IMR-90 (cell line): Measurements from ENCODE around the gene HDAC8. TPM values are rescaled to one million over a fixed set of nuclear protein-coding genes. Genes with fewer than 3 reads are reported as not detected.

Experiments used
- ATAC-seq: fragments of 200-7000 bp; cut with Tn5 transposase; 2 replicates; pipeline ENCODE4 v1.9.1; 2020; ENCODE audit warnings: low read depth, mild to moderate bottlenecking, moderate library complexity
- BruUV-seq: library from RNA; stranded (reverse); fragments of 400-500 nt; replicated peaks from 2 replicates; lab custom pipeline; 2021; lab: Mats Ljungman, UMichigan
- CTCF ChIA-PET: fragments of 300-600 bp; formaldehyde crosslinking; extraction: SDS; loops from one replicate; lab custom pipeline; 2021; ENCODE audit warnings: antibody characterized with exemption; lab: Yijun Ruan, JAX
- POLR2A ChIA-PET: fragments of 300-600 bp; sonication (Branson Sonifier 250); formaldehyde crosslinking; loops from one replicate; lab custom pipeline; 2022; ENCODE audit warnings: antibody characterized with exemption; ENCODE audit not compliant: unreplicated experiment; lab: Charles Lee
- DNase-seq: peaks from one replicate; pipeline ENCODE4 v3.0.0; 2013
- H2AFZ ChIP-seq: replicated peaks from 2 replicates; pipeline ENCODE3; 2013; ENCODE audit warnings: low read length, mild to moderate bottlenecking; ENCODE audit not compliant: poor library complexity
- H2AK5ac ChIP-seq: 2 replicates; pipeline ENCODE4 v1.6.1; 2013; ENCODE audit warnings: low read depth, low read length, inconsistent platforms
- H2AK9ac ChIP-seq: replicated peaks from 2 replicates; pipeline ENCODE3; 2013; ENCODE audit warnings: mild to moderate bottlenecking, low read depth, low read length, moderate library complexity; ENCODE audit not compliant: poor library complexity
- H2BK120ac ChIP-seq: 2 replicates; pipeline ENCODE4 v1.6.1; 2013; ENCODE audit warnings: low read depth, low read length, inconsistent platforms
- H2BK15ac ChIP-seq: 3 replicates; pipeline ENCODE4 v1.6.1; 2013; ENCODE audit warnings: low read depth, low read length, inconsistent platforms
- H2BK20ac ChIP-seq: 2 replicates; pipeline ENCODE4 v1.6.1; 2013; ENCODE audit warnings: low read depth, mild to moderate bottlenecking, inconsistent platforms, low read length, moderate library complexity
- H2BK5ac ChIP-seq: 2 replicates; pipeline ENCODE4 v1.6.1; 2013; ENCODE audit warnings: mild to moderate bottlenecking, low read depth, low read length, inconsistent platforms; ENCODE audit not compliant: poor library complexity, severe bottlenecking
- H3K14ac ChIP-seq: replicated peaks from 2 replicates; pipeline ENCODE4 v1.6.1; 2013; ENCODE audit warnings: low read depth, low read length, inconsistent platforms
- H3K18ac ChIP-seq: 2 replicates; pipeline ENCODE4 v1.6.1; 2013; ENCODE audit warnings: low read depth, low read length, control low read depth
- H3K23ac ChIP-seq: 2 replicates; pipeline ENCODE4 v1.6.1; 2013; ENCODE audit warnings: low read depth, low read length, inconsistent platforms
- H3K27ac ChIP-seq: 2 replicates; pipeline ENCODE4 v1.5.1; 2013; ENCODE audit warnings: mild to moderate bottlenecking, control low read depth, low read length; ENCODE audit not compliant: insufficient read depth
- H3K27me3 ChIP-seq: 2 replicates; pipeline ENCODE4 v1.6.1; 2013; ENCODE audit warnings: low read length; ENCODE audit not compliant: control insufficient read depth, insufficient read depth
- H3K36me3 ChIP-seq: 2 replicates; pipeline ENCODE4 v1.6.1; 2013; ENCODE audit warnings: low read length, mixed read lengths; ENCODE audit not compliant: control insufficient read depth, insufficient read depth
- H3K4ac ChIP-seq: 2 replicates; pipeline ENCODE4 v1.6.1; 2013; ENCODE audit warnings: low read depth, low read length, inconsistent platforms
- H3K4me1 ChIP-seq: 2 replicates; pipeline ENCODE4 v1.6.1; 2013; ENCODE audit warnings: low read length, mixed read lengths; ENCODE audit not compliant: control insufficient read depth, insufficient read depth
- H3K4me2 ChIP-seq: 2 replicates; pipeline ENCODE4 v1.6.1; 2013; ENCODE audit warnings: low read depth, mild to moderate bottlenecking, control low read depth, low read length, moderate library complexity
- H3K4me3 ChIP-seq: 2 replicates; pipeline ENCODE4 v1.5.1; 2013; ENCODE audit warnings: low read depth, mild to moderate bottlenecking, control low read depth, low read length, moderate library complexity; ENCODE audit not compliant: insufficient read depth
- H3K56ac ChIP-seq: 2 replicates; pipeline ENCODE4 v1.6.1; 2013; ENCODE audit warnings: low read length, inconsistent platforms; ENCODE audit not compliant: insufficient read depth; ENCODE audit errors: extremely low read depth
- H3K79me1 ChIP-seq, 2 experiments: 2 replicates each; pipeline ENCODE4 v1.6.1; 2013; ENCODE audit warnings: low read length in 2 of 2, inconsistent platforms in 1 of 2, low read depth in 1 of 2
- H3K9ac ChIP-seq: 2 replicates; pipeline ENCODE4 v1.6.1; 2013; ENCODE audit warnings: low read depth, low read length, control low read depth
- H3K9me1 ChIP-seq: 2 replicates; pipeline ENCODE4 v1.6.1; 2013; ENCODE audit warnings: low read length, inconsistent platforms; ENCODE audit not compliant: insufficient read depth
- H3K9me3 ChIP-seq: 2 replicates; pipeline ENCODE4 v1.6.1; 2013; ENCODE audit warnings: low read length; ENCODE audit not compliant: control insufficient read depth, insufficient read depth
- H4K20me1 ChIP-seq: 2 replicates; pipeline ENCODE4 v1.6.1; 2013; ENCODE audit warnings: low read length, inconsistent platforms; ENCODE audit not compliant: insufficient read depth
- H4K5ac ChIP-seq: 2 replicates; pipeline ENCODE4 v1.6.1; 2013; ENCODE audit warnings: mild to moderate bottlenecking, low read depth, low read length, control low read depth
- H4K8ac ChIP-seq, 2 experiments: 2 replicates each; pipeline ENCODE4 v1.6.1; 2013; ENCODE audit warnings: low read depth in 2 of 2, low read length in 2 of 2, control low read depth in 1 of 2, inconsistent platforms in 1 of 2
- H4K91ac ChIP-seq: 2 replicates; pipeline ENCODE4 v1.6.1; 2013; ENCODE audit warnings: low read depth, low read length, inconsistent platforms; ENCODE audit not compliant: insufficient read depth
- BHLHE40 ChIP-seq: fragments of 150-350 bp; IDR thresholded peaks from 2 replicates; pipeline ENCODE4 v1.6.1; 2016; ENCODE audit warnings: mild to moderate bottlenecking, low read depth, low read length
- CEBPB ChIP-seq: IDR thresholded peaks from 2 replicates; pipeline ENCODE4 v1.6.1; 2012; ENCODE audit warnings: low read depth, low read length, improper control_type of control experiment
- CHD1 ChIP-seq: IDR thresholded peaks from 2 replicates; pipeline ENCODE4 v1.6.1; 2012; ENCODE audit warnings: low read depth, low read length, improper control_type of control experiment
- FOS ChIP-seq: fragments of 150-350 bp; IDR thresholded peaks from 2 replicates; pipeline ENCODE4 v1.6.1; 2016; ENCODE audit warnings: low read depth, low read length
- MXI1 ChIP-seq: IDR thresholded peaks from 2 replicates; pipeline ENCODE4 v1.6.1; 2012; ENCODE audit warnings: low read depth, mild to moderate bottlenecking, low read length, moderate library complexity, borderline replicate concordance
- NFE2L2 ChIP-seq: fragments of 150-350 bp; IDR thresholded peaks from 2 replicates; pipeline ENCODE4 v1.6.1; 2016; ENCODE audit warnings: low read depth, mild to moderate bottlenecking, low read length
- POLR2A ChIP-seq: IDR thresholded peaks from 2 replicates; pipeline ENCODE4 v1.6.1; 2012; ENCODE audit warnings: mild to moderate bottlenecking, low read depth, low read length
- RCOR1 ChIP-seq: IDR thresholded peaks from 2 replicates; pipeline ENCODE4 v1.6.1; 2012; ENCODE audit warnings: mild to moderate bottlenecking, low read length, improper control_type of control experiment; ENCODE audit not compliant: insufficient replicate concordance
- RFX5 ChIP-seq: IDR thresholded peaks from 2 replicates; pipeline ENCODE4 v1.8.0; 2012; ENCODE audit warnings: low read depth, mild to moderate bottlenecking, low read length, moderate library complexity
- SMC3 ChIP-seq: fragments of 150-350 bp; IDR thresholded peaks from 2 replicates; pipeline ENCODE4 v1.6.1; 2016; ENCODE audit warnings: low read depth, mild to moderate bottlenecking, antibody characterized with exemption, low read length, moderate library complexity
- WGBS, 2 experiments: methylation state at CpG; one replicate each; pipeline versions ENCODE4 v1.1.5 to v1.1.7; 2013; ENCODE audit warnings: missing lambda C conversion rate in 2 of 2; ENCODE audit not compliant: insufficient read length in 1 of 2; ENCODE audit errors: extremely low coverage in 2 of 2; 5-methylcytosine and 5-hydroxymethylcytosine counted together
- dilution Hi-C: fragments of 300-500 bp; cut with HindIII; formaldehyde crosslinking; loops from one replicate; pipeline ENCODE4 v1.14.3; 2018; ENCODE audit warnings: low sequenced_read_pairs; ENCODE audit not compliant: unreplicated experiment
- in situ Hi-C: fragments of 300-500 bp; cut with MboI; formaldehyde crosslinking; loops from 3 replicates; pipeline ENCODE4 v1.14.3; 2019; ENCODE audit warnings: low sequenced_read_pairs, inconsistent platforms, mixed read lengths
- intact Hi-C: fragments of 100-400 bp; cut with micrococcal nuclease; formaldehyde crosslinking; loops from 2 replicates; pipeline ENCODE4 v1.10.0; 2022
- polyA plus RNA-seq, 3 experiments: library from polyadenylated mRNA; depleted of rRNA; stranded (reverse); fragments of >200 nt; gene quantifications; 2 replicates each; pipeline ENCODE4 v1.2.3, GENCODE V29; 2012; ENCODE audit warnings: low replicate concordance in 1 of 3
- total RNA-seq: library from RNA; depleted of rRNA; stranded (reverse); fragments of >200 nt; gene quantifications from 2 replicates; pipeline ENCODE4 v1.2.3, GENCODE V29; 2012
- TF ChIP-seq, protein P1 (sequence below): fragments of 150-350 bp; IDR thresholded peaks from 2 replicates; pipeline ENCODE4 v1.6.1; 2016; ENCODE audit warnings: low read depth, mild to moderate bottlenecking, low read length, moderate library complexity, borderline replicate concordance
- TF ChIP-seq, protein P2 (sequence below): fragments of 150-350 bp; IDR thresholded peaks from 2 replicates; pipeline ENCODE4 v1.6.1; 2017; ENCODE audit warnings: mild to moderate bottlenecking, antibody characterized with exemption, low read length, low read depth

Gene HDAC8
- total and polyA plus RNA-seq, 2 of the 4 experiments (the other 2 are of a cell fraction): 16.1 to 28.5 TPM

DNA sequence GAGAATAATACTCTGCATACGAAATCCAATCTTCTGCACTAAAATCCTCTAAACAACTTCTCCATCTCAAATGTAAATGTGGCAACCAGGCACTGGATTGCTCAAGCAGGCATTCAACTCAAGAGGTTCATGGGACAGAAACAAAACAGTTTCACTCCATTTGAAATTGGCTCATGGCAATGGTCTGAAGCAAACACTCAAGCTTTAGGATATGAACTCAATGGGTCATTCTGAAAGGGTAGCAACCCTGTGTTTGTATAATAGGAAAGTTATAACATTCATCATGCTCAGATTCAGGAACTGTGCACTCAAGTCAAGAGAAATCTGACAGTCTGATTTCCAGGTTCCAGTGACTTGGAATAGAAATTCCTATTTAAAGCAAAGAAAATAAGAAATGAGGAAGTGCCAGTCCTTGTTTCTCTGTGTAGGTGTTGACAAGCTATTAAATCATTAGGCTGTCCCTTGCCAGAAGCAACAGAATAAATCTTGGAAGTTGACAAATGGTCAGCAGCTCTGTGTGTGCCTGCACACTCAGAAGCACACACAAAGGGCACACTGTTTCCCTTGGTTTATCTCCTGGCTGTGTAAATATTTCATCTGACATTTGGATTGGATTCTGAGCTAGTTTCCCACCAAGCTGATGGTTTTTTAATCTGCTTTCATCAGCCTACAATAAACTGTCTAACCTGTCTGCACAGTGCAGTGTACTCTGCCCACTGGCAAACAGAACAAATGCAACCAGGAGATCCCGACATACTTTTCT, 191.0 kb downstream of the HDAC8 start:
- H2BK20ac ChIP-seq: no peak overlapping the region
- no peak overlapping the region for H4K91ac ChIP-seq
- dilution Hi-C loops (no loop called here), in situ Hi-C loops (no loop called here), intact Hi-C loops (no loop called here)
- no peaks in the 10 kb centered on the region for H3K9me3 ChIP-seq
- no peak overlapping the region for H3K23ac ChIP-seq
- no peaks in the 10 kb centered on the region for H3K79me1 ChIP-seq
- CTCF ChIA-PET: no interaction called here
- no peaks in the 10 kb centered on the region for H3K4me1 ChIP-seq
- no peak overlapping the region for H3K27ac ChIP-seq
- H3K18ac ChIP-seq: no peak overlapping the region
- H2AFZ ChIP-seq: no peak overlapping the region
- no peak overlapping the region for H2BK5ac ChIP-seq
- H4K8ac ChIP-seq: no peak overlapping the region
- WGBS, 2 experiments: 57% methylated on average over 1 of the region's 2 CpGs; no CpG with 5 or more reads in 1 of the 2 experiments
- H2BK15ac ChIP-seq: no peak overlapping the region
- peaks cover 9% of the 10 kb centered on the region for H3K27me3 ChIP-seq
- H3K4me3 ChIP-seq: no peak overlapping the region
- POLR2A ChIA-PET: no interaction called here
- TF ChIP-seq RFX5 (no peak), BHLHE40 (no peak), CEBPB (no peak), CHD1 (no peak), MXI1 (no peak), NFE2L2 (no peak), SMC3 (no peak), FOS (no peak), POLR2A (no peak), RCOR1 (no peak)
- TF ChIP-seq, protein P1, sequence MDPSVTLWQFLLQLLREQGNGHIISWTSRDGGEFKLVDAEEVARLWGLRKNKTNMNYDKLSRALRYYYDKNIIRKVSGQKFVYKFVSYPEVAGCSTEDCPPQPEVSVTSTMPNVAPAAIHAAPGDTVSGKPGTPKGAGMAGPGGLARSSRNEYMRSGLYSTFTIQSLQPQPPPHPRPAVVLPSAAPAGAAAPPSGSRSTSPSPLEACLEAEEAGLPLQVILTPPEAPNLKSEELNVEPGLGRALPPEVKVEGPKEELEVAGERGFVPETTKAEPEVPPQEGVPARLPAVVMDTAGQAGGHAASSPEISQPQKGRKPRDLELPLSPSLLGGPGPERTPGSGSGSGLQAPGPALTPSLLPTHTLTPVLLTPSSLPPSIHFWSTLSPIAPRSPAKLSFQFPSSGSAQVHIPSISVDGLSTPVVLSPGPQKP: no peak
- TF ChIP-seq, protein P2, sequence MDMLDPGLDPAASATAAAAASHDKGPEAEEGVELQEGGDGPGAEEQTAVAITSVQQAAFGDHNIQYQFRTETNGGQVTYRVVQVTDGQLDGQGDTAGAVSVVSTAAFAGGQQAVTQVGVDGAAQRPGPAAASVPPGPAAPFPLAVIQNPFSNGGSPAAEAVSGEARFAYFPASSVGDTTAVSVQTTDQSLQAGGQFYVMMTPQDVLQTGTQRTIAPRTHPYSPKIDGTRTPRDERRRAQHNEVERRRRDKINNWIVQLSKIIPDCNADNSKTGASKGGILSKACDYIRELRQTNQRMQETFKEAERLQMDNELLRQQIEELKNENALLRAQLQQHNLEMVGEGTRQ: no peak
- H3K14ac ChIP-seq: no peak overlapping the region
- H3K56ac ChIP-seq: no peak overlapping the region
- no peaks in the 10 kb centered on the region for H3K9me1 ChIP-seq
- ATAC-seq: no peak
- no peak overlapping the region for H2BK120ac ChIP-seq
- DNase-seq: no peak
- no peak overlapping the region for H2AK5ac ChIP-seq
- H2AK9ac ChIP-seq: no peak overlapping the region
- H4K20me1 ChIP-seq: no peaks in the 10 kb centered on the region
- no peaks in the 10 kb centered on the region for H3K36me3 ChIP-seq
- H4K5ac ChIP-seq: no peak overlapping the region
- no peak overlapping the region for H3K4me2 ChIP-seq
- H3K4ac ChIP-seq: no peak overlapping the region
- H3K9ac ChIP-seq: no peak overlapping the region
- BruUV-seq: no TSS peak
